Amygdala (tissue), 56 donors: ENCODE data around the gene KLF3.

Experiments used
- DNase-seq, 56 donors: peaks; one replicate each; lab custom pipeline; 2025; lab: John Stamatoyannopoulos, UW

The KLF3 gene

GRCh38 chr4:38734446-38734845 lies 70.4 kb downstream of the KLF3 start:
- no peak for DNase-seq

- DNase-seq, result no peak
Measured at GRCh38 chr4:38734911-38735310, 70.9 kb downstream of the KLF3 start.

- no peak for DNase-seq
Measured at GRCh38 chr4:38735870-38736269, 71.9 kb downstream of the KLF3 start.

- DNase-seq, result no peak
Measured at GRCh38 chr4:38738940-38739803, 75.2 kb downstream of the KLF3 start.

- no peak for DNase-seq
Measured at GRCh38 chr4:38740303-38740702, 76.3 kb downstream of the KLF3 start.

GRCh38 chr4:38743866-38744265 lies 79.9 kb downstream of the KLF3 start:
- DNase-seq, result no peak

- DNase-seq, result no peak
Measured at GRCh38 chr4:38745881-38746280, 81.9 kb downstream of the KLF3 start.

GRCh38 chr4:38747629-38748028 lies 83.6 kb downstream of the KLF3 start:
- no peak for DNase-seq

GRCh38 chr4:38749336-38749735 lies 85.3 kb downstream of the KLF3 start:
- no peak for DNase-seq
